Measurements from ENCODE around the gene MEIS3. TPM values are rescaled to one million over a fixed set of nuclear protein-coding genes. Genes with fewer than 3 reads are reported as not detected.

Gene MEIS3
- total and polyA plus RNA-seq, 9 of the 15 experiments (the other 6 are each of a cell fraction or from before 2014, with no cell fraction given), result 0.06 to 0.80 (median 0.25) TPM; not detected in 1

- TF ChIP-seq KLF13 (tag; IDR thresholded peaks at IDR 0.05; ENCODE audit: borderline replicate concordance, low read depth), result no peak
- no peak for TF ChIP-seq FUS (optimal IDR thresholded peaks at IDR 0.05; ENCODE audit: low read depth, low read length)
- peak; percentile 52; the same call in 1 of the 2 replicates for TF ChIP-seq POLR2G (IDR thresholded peaks at IDR 0.05; ENCODE audit: low read depth, low read length)
- no peak for TF ChIP-seq ZBTB2 (IDR thresholded peaks at IDR 0.05)
- TF ChIP-seq ZNF408 (CRISPR knock-in tag; IDR thresholded peaks at IDR 0.05; ENCODE audit: low read depth), result no peak
- no peak for TF ChIP-seq GTF2F1 (IDR thresholded peaks at IDR 0.05; ENCODE audit: low read depth, low read length)
- no peak for TF ChIP-seq TSHZ1 (CRISPR knock-in tag; IDR thresholded peaks at IDR 0.05)
- TF ChIP-seq MTA2 (IDR thresholded peaks at IDR 0.05; ENCODE audit: low read depth), result no peak
- TF ChIP-seq HMG20A (CRISPR knock-in tag; conservative IDR thresholded peaks at IDR 0.05), result no peak
- no peak for TF ChIP-seq ZNF561 (CRISPR knock-in tag; conservative IDR thresholded peaks at IDR 0.05)
- TF ChIP-seq NR2C2 (CRISPR knock-in tag; IDR thresholded peaks at IDR 0.05), result no peak
- TF ChIP-seq NR2C2 (tag; IDR thresholded peaks at IDR 0.05), result no peak
- no peak for TF ChIP-seq ZNF354B (CRISPR knock-in tag; IDR thresholded peaks at IDR 0.05)
- TF ChIP-seq SNRNP70 (optimal IDR thresholded peaks at IDR 0.05; ENCODE audit: low read depth, low read length), result no peak
- no peak for TF ChIP-seq ARID2 (IDR thresholded peaks at IDR 0.05)
- TF ChIP-seq ETS2 (tag; IDR thresholded peaks at IDR 0.05; ENCODE audit: borderline replicate concordance, poor library complexity, severe bottlenecking), result no peak
- no peak for TF ChIP-seq KLF16 (IDR thresholded peaks at IDR 0.05)
- TF ChIP-seq TFAM (CRISPR knock-in tag; conservative IDR thresholded peaks at IDR 0.05), result no peak
- TF ChIP-seq ZNF311 (CRISPR knock-in tag; IDR thresholded peaks at IDR 0.05), result no peak
- no peak for TF ChIP-seq SIN3B (IDR thresholded peaks at IDR 0.05; ENCODE audit: low read depth)
- TF ChIP-seq RBFOX2 (IDR thresholded peaks at IDR 0.05; ENCODE audit: low read depth, low read length), result peak; percentile 44
Observed at GRCh38 chr19:47379381-47379938, 39.9 kb downstream of the MEIS3 start (continued).
